HTR-8/SVneo (cell line): Measurements from ENCODE around the gene IFI27L1.

ENCODE experiments used
- DNase-seq: peaks from one replicate; pipeline ENCODE4 v3.0.0; 2011; ENCODE audit warnings: low spot score, mixed read lengths; ENCODE audit not compliant: insufficient read length
- FAIRE-seq: peaks from 2 replicates; lab custom pipeline; 2011; peaks lifted over from hg19 to GRCh38; lab: Jason Lieb, UNC

Gene IFI27L1, protein sequence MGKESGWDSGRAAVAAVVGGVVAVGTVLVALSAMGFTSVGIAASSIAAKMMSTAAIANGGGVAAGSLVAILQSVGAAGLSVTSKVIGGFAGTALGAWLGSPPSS

DNA sequence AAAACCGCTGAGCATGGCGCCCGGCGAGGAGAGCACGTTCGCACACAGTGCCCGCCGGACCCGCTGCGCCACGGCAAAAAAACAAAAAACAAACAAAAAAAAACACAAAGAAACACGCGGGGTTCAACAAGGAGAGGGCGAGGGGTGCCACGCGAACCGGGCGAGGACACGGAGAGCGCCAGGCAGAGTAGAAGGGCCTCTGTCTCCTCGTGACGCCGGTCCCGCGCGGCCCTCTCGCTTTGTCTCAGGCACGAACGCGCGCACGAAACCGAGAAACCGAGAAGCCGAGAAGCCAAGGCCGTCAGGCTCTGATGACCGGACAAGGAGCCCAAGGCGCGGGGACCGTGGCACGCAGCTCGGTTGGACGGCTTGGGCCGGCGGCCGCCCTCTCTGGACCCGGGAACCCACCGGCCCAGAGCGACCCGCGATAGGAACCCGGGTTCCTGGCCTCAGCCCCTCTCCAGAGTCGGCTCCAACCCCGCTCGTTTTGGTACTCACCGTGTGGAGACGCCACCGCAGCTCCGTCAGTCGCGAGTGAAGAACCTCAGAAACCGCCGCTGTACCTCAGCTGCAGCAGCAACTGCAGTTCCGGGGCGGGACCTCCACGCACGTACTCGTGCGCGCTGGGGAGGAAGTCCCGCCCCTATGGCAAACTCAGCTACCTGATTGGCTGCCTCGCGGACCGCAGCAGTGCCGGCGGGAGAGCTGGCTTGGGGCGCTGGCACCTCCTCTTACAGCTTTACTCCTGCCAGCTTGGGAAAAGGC lies at the start of gene IFI27L1, which contains the start of gene DDX24:
Gene IFI27L1, plus strand, starts transcription at position 690 of the 765 bp plus-strand sequence. CDS start 15,628 bp downstream, outside the sequence.
Gene DDX24, minus strand, starts transcription at position 582 of the 765 bp plus-strand sequence. CDS start 1,460 bp downstream, outside the sequence.
- DNase-seq (peak; percentile 96), FAIRE-seq (peak; percentile 91)

GRCh38 chr14:94031883-94032279 lies 49.2 kb upstream of the IFI27L1 start:
- DNase-seq (no peak), FAIRE-seq (no peak)

GRCh38 chr14:94034886-94035285 lies 46.2 kb upstream of the IFI27L1 start:
- FAIRE-seq = no peak
- no peak for DNase-seq

GRCh38 chr14:94036313-94037167 lies 44.6 kb upstream of the IFI27L1 start:
- peak; percentile 73 for DNase-seq
- FAIRE-seq = peak; percentile 84

GRCh38 chr14:94037954-94038353 lies 43.2 kb upstream of the IFI27L1 start:
- no peak for FAIRE-seq
- no peak for DNase-seq

DNA sequence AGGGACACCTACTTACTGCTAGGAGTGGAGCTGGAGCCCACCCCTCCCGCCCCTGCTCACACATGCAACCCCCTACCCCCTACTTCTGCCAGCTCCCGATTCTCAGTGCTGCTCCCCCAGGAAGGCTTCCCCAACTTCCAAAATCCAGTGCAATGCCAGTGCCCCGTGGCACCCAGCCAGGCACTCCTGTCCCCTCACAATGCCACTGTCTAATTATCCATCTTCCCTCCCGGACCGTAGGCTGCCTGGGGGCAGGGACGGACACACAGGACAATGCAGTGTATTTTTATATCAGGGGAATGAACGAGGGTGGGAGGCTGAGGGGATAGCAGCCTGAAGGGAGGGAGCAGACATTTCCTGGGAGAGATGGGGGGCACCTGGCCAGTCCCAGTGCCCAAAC lies 42.6 kb upstream of the IFI27L1 start:
- DNase-seq (no peak), FAIRE-seq (no peak)

DNA sequence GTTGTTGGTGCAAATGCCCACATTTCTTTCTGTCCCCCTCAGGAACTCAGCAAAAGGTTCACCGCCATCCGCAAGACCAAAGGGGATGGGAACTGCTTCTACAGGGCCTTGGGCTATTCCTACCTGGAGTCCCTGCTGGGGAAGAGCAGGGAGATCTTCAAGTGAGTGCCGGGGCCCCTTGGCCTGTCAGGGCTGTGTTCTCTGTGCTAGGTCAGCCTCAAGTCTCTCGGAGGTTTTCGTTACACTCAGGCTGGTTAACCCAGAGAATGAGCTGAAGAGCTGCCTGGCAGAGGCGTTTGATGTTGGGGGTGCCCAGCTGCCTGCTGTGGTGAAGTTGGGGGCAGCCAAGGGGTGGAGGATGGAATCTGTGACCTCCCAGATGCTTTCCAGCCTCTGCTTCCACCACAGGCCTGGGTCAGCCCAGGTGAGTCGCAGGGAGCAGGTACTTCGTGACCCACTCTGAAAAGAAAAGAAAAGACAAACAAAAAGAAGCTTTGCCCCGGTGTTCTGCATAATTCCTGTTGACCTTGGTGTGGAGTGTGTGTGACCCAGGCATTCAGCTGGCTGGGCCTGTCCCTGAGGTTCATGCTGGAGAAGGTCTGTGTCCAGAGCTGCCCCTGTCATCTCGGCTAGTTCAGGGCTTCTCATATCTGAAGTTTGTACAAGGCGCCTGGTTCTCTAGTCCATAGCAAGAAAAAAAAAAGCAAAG lies 42.0 kb upstream of the IFI27L1 start:
- DNase-seq (no peak), FAIRE-seq (no peak)

DNA sequence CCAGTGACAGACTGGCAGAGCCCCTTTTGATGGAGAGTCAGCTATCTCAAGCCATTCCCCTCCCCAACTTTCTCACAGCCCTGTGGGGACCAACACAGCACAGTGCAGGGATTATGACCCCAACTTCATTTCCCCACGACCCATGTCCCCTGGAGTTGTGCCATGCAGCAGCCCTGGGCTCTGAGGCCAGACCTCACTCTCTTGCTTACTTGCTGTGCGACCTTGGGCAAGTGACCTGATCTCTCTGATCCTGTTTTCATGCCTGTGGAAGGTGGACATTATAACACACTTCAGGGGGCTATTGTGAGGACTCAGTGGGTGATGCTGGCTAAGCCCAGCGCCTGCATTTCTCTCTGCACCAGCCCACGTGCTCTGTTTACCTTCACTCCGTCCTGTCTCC lies 40.9 kb upstream of the IFI27L1 start:
- no peak for DNase-seq
- FAIRE-seq = no peak

GRCh38 chr14:94040796-94041195 lies 40.3 kb upstream of the IFI27L1 start:
- DNase-seq = no peak

GRCh38 chr14:94041551-94042346 lies 39.4 kb upstream of the IFI27L1 start:
- FAIRE-seq (no peak), DNase-seq (no peak)

More at GRCh38 chr14:94040796-94041195, 40.3 kb upstream of the IFI27L1 start:
- no peak for FAIRE-seq

GRCh38 chr14:94042433-94043091 lies 38.5 kb upstream of the IFI27L1 start:
- FAIRE-seq = no peak
- DNase-seq = no peak

GRCh38 chr14:94043111-94043755 lies 37.9 kb upstream of the IFI27L1 start:
- no peak for FAIRE-seq
- no peak for DNase-seq

GRCh38 chr14:94043756-94044475 lies 37.2 kb upstream of the IFI27L1 start:
- DNase-seq (no peak), FAIRE-seq (no peak)

DNA sequence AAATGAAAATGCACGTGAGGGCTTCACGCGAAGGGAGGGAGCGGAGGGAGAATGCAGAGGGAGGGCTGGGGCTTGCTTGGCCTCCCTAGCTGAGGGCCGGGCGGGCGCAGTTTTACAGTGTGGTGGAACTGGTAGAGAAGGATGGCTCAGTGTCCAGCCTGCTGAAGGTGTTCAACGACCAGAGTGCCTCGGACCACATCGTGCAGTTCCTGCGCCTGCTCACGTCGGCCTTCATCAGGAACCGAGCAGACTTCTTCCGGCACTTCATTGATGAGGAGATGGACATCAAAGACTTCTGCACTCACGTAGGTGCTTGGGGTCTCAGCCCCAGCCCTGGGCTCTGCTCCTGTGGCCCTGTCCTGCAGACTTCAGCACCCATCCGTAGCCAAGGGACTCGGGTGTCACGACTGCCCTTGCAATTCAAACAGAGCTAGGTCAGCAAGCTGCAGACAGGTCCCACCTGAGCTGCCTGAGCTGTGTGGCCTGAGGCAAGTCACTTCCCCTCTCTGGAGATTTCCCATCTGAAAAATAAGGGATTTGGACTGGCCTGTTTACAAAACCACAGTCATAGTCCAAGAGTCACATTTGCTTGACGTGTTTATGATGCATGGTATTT lies 36.5 kb upstream of the IFI27L1 start:
- FAIRE-seq (no peak), DNase-seq (no peak)

DNA sequence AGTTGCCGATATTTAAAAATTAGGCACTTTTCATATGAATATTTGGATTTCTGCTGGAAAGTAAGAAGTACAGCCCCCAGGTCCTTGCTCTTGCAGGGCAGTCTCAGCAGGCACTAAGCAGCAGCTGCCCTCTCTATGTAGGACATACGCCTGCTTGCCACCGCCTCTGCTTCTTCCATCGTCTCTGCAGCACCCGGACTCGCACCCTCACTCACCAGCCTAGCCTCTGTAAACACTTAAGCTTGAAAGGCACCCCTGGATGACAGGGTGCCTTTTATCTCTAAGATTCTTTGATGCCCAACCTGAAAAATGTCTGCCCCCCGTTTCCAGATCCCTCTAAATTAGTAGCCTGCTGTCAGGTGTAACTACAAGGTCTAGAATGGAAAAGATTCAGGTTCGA lies 36.0 kb upstream of the IFI27L1 start:
- no peak for FAIRE-seq

GRCh38 chr14:94045563-94046345 lies 35.4 kb upstream of the IFI27L1 start:
- no peak for FAIRE-seq
- no peak for DNase-seq

More for the DNA sequence above, 36.0 kb upstream of the IFI27L1 start:
- no peak for DNase-seq
